HepG2 (cell line): ENCODE measurements around the gene CDH1. TPM values are rescaled to one million over a fixed set of nuclear protein-coding genes. Genes with fewer than 3 reads are reported as not detected.
A peak's percentile ranks its signal among the peaks of the same experiment; 100 is the strongest.

Experiments used
- FOSL2 ChIP-seq: sonication (generic); formaldehyde crosslinking; IDR thresholded peaks from 2 replicates; pipeline ENCODE4 v1.4.0; 2020; ENCODE audit warnings: missing genetic modification reagents
- POGZ ChIP-seq: sonication (generic); formaldehyde crosslinking; IDR thresholded peaks from 2 replicates; pipeline ENCODE4 v1.4.0; 2020; ENCODE audit warnings: mild to moderate bottlenecking, missing genetic modification reagents
- RCOR2 ChIP-seq: IDR thresholded peaks from 2 replicates; pipeline ENCODE4 v1.6.1; 2016; ENCODE audit warnings: missing biosample characterization, missing genetic modification reagents
- SATB2 ChIP-seq: sonication (generic); formaldehyde crosslinking; IDR thresholded peaks from 2 replicates; pipeline ENCODE4 v1.5.0; 2020; ENCODE audit warnings: missing genetic modification reagents
- SIX4 ChIP-seq: sonication (generic); formaldehyde crosslinking; IDR thresholded peaks from 2 replicates; pipeline ENCODE4 v1.4.0; 2020; ENCODE audit warnings: missing genetic modification reagents
- SOX5 ChIP-seq: IDR thresholded peaks from 2 replicates; pipeline ENCODE4 v1.6.1; 2016; ENCODE audit warnings: borderline replicate concordance
- ZNF207 ChIP-seq: fragments of 450-650 bp; IDR thresholded peaks from 2 replicates; pipeline ENCODE4 v1.6.1; 2016; ENCODE audit warnings: antibody characterized with exemption, borderline replicate concordance
- ZNF264 ChIP-seq: sonication (generic); formaldehyde crosslinking; IDR thresholded peaks from 2 replicates; pipeline ENCODE4 v1.4.0; 2020; ENCODE audit warnings: missing genetic modification reagents
- ZNF569 ChIP-seq: sonication (generic); formaldehyde crosslinking; IDR thresholded peaks from 2 replicates; pipeline ENCODE4 v1.5.0; 2020; ENCODE audit warnings: mild to moderate bottlenecking, missing genetic modification reagents, moderate library complexity, borderline replicate concordance
- ZNF746 ChIP-seq: sonication (generic); formaldehyde crosslinking; IDR thresholded peaks from 2 replicates; pipeline ENCODE4 v1.8.0; 2022; ENCODE audit warnings: mild to moderate bottlenecking, missing genetic modification reagents
- polyA plus RNA-seq, 8 experiments: library from polyadenylated mRNA; depleted of rRNA in 3 of 8; stranded (reverse) in 7 of 8; unstranded in 1 of 8; fragments of >200 nt; fragmentation: Illumina TruSeq in 4 of 8; extraction: Trizol in 4 of 8; gene quantifications; 2 replicates each; pipeline versions ENCODE4 v1.2.1 to v1.2.3, GENCODE V29; 2011 to 2016; ENCODE audit warnings: low read depth in 4 of 8, missing spikeins in 1 of 8, mixed read lengths in 1 of 8; ENCODE audit not compliant: insufficient read depth in 1 of 8
- total RNA-seq, 5 experiments: library from RNA; depleted of rRNA; stranded (reverse); fragments of >200 nt; fragmentation: Illumina TruSeq; extraction: Trizol; gene quantifications; 2 replicates each; pipeline ENCODE4 v1.2.3, GENCODE V29; 2016; ENCODE audit warnings: low read depth in 1 of 5
- TF ChIP-seq, protein P1 (sequence below): sonication (generic); formaldehyde crosslinking; IDR thresholded peaks from 2 replicates; pipeline ENCODE4 v1.8.0; 2022; ENCODE audit warnings: mild to moderate bottlenecking, missing genetic modification reagents, moderate library complexity
- TF ChIP-seq, protein P2 (sequence below): IDR thresholded peaks from 2 replicates; pipeline ENCODE4 v1.6.1; 2016; ENCODE audit warnings: low read depth, borderline replicate concordance
- TF ChIP-seq, protein P3 (sequence below): sonication (generic); formaldehyde crosslinking; IDR thresholded peaks from 2 replicates; pipeline ENCODE4 v1.4.0; 2020; ENCODE audit warnings: missing genetic modification reagents
- TF ChIP-seq, protein P4 (sequence below), 2 experiments: sonication (generic) in 1 of 2; formaldehyde crosslinking in 1 of 2; IDR thresholded peaks; 2 replicates each; pipeline versions ENCODE4 v1.5.1 to v1.6.1; 2011 to 2020; ENCODE audit warnings: borderline replicate concordance in 1 of 2, low read depth in 1 of 2, low read length in 1 of 2, mild to moderate bottlenecking in 1 of 2, missing genetic modification reagents in 1 of 2, moderate library complexity in 1 of 2
- TF ChIP-seq, protein P5 (sequence below): sonication (generic); formaldehyde crosslinking; IDR thresholded peaks from 2 replicates; pipeline ENCODE4 v1.8.1; 2023; ENCODE audit warnings: mild to moderate bottlenecking, missing genetic modification reagents
- TF ChIP-seq, protein P6 (sequence below): IDR thresholded peaks from 2 replicates; pipeline ENCODE4 v1.6.1; 2016; ENCODE audit warnings: mild to moderate bottlenecking, missing biosample characterization, missing genetic modification reagents
- TF ChIP-seq, protein P7 (sequence below): sonication (generic); formaldehyde crosslinking; conservative IDR thresholded peaks from 2 replicates; pipeline ENCODE4 v1.8.1; 2023; ENCODE audit warnings: missing genetic modification reagents
- TF ChIP-seq, protein P8 (sequence below): sonication (generic); formaldehyde crosslinking; IDR thresholded peaks from 2 replicates; pipeline ENCODE4 v1.4.0; 2020; ENCODE audit warnings: missing genetic modification reagents, mild to moderate bottlenecking, borderline replicate concordance

Gene CDH1
- total and polyA plus RNA-seq, 2 of the 13 experiments (the other 11 are each of a cell fraction or from before 2014, with no cell fraction given) = 0.95 to 9.8 TPM

DNA sequence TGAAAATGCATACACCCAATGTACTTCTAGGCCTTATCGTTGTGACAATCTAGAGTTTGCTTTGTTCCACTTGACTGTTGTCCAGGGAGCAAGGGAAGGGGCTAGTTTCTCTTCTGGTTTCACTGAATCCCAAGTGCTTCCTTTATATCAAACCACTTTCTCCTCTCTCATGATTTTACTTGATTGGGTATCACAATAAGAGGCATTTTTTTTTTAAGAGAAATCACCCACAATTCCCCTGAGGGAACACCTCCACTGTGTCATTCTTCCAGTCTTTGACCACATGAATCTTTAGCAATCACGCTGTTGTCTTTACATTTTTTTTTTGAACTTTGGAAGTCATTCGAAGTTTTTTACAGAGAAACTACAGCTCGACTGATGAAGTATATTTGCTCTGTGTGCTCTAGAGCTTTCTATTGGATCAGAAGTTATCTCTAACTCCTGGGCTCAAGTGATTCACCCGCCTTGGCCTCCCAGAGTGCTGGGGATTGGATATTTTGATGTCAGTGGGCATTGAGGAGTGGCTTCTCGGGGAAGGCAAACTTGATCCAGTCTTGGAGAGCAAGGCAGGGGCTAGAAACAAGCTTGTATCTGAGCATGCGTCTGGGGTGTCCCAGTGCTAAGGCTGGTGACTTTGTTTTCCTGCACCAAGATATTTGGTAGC lies 3.0 kb downstream of the CDH1 start (continued):
- TF ChIP-seq, protein P1, sequence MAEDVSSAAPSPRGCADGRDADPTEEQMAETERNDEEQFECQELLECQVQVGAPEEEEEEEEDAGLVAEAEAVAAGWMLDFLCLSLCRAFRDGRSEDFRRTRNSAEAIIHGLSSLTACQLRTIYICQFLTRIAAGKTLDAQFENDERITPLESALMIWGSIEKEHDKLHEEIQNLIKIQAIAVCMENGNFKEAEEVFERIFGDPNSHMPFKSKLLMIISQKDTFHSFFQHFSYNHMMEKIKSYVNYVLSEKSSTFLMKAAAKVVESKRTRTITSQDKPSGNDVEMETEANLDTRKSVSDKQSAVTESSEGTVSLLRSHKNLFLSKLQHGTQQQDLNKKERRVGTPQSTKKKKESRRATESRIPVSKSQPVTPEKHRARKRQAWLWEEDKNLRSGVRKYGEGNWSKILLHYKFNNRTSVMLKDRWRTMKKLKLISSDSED (CRISPR knock-in tag) = no peak
- peak; percentile 85 for TF ChIP-seq FOSL2 (CRISPR knock-in tag)
- TF ChIP-seq, protein P2, sequence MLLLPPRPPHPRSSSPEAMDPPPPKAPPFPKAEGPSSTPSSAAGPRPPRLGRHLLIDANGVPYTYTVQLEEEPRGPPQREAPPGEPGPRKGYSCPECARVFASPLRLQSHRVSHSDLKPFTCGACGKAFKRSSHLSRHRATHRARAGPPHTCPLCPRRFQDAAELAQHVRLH (CRISPR knock-in tag) = 0 out of 2 replicates have a peak, but pooled peaks have one; percentile 24
- TF ChIP-seq RCOR2 (CRISPR knock-in tag) = peak; percentile 11; the same call in 1 of the 2 replicates
- TF ChIP-seq, protein P3, sequence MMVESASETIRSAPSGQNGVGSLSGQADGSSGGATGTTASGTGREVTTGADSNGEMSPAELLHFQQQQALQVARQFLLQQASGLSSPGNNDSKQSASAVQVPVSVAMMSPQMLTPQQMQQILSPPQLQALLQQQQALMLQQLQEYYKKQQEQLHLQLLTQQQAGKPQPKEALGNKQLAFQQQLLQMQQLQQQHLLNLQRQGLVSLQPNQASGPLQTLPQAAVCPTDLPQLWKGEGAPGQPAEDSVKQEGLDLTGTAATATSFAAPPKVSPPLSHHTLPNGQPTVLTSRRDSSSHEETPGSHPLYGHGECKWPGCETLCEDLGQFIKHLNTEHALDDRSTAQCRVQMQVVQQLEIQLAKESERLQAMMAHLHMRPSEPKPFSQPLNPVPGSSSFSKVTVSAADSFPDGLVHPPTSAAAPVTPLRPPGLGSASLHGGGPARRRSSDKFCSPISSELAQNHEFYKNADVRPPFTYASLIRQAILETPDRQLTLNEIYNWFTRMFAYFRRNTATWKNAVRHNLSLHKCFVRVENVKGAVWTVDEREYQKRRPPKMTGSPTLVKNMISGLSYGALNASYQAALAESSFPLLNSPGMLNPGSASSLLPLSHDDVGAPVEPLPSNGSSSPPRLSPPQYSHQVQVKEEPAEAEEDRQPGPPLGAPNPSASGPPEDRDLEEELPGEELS (CRISPR knock-in tag) = peak; percentile 27; the same call in 1 of the 2 replicates
- no peak for TF ChIP-seq ZNF746 (CRISPR knock-in tag)
- no peak for TF ChIP-seq ZNF207
- peak; percentile 23; the same call in 1 of the 2 replicates for TF ChIP-seq ZNF264 (CRISPR knock-in tag)
- no peak for TF ChIP-seq SOX5
- 0 out of 2 replicates have a peak, but pooled peaks have one; percentile 11 for TF ChIP-seq POGZ (CRISPR knock-in tag)
- TF ChIP-seq SATB2 (CRISPR knock-in tag) = 0 out of 2 replicates have a peak, but pooled peaks have one; percentile 26
- TF ChIP-seq, protein P4, sequence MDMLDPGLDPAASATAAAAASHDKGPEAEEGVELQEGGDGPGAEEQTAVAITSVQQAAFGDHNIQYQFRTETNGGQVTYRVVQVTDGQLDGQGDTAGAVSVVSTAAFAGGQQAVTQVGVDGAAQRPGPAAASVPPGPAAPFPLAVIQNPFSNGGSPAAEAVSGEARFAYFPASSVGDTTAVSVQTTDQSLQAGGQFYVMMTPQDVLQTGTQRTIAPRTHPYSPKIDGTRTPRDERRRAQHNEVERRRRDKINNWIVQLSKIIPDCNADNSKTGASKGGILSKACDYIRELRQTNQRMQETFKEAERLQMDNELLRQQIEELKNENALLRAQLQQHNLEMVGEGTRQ (IDR thresholded peaks at IDR 0.05; ENCODE audit: low read depth, low read length) = no peak
- TF ChIP-seq, protein P4 (CRISPR knock-in tag; IDR thresholded peaks at IDR 0.05; ENCODE audit: borderline replicate concordance) = no peak
- TF ChIP-seq, protein P5, sequence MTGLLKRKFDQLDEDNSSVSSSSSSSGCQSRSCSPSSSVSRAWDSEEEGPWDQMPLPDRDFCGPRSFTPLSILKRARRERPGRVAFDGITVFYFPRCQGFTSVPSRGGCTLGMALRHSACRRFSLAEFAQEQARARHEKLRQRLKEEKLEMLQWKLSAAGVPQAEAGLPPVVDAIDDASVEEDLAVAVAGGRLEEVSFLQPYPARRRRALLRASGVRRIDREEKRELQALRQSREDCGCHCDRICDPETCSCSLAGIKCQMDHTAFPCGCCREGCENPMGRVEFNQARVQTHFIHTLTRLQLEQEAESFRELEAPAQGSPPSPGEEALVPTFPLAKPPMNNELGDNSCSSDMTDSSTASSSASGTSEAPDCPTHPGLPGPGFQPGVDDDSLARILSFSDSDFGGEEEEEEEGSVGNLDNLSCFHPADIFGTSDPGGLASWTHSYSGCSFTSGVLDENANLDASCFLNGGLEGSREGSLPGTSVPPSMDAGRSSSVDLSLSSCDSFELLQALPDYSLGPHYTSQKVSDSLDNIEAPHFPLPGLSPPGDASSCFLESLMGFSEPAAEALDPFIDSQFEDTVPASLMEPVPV = no peak
- no peak for TF ChIP-seq ZNF569 (CRISPR knock-in tag)
- TF ChIP-seq, protein P6, sequence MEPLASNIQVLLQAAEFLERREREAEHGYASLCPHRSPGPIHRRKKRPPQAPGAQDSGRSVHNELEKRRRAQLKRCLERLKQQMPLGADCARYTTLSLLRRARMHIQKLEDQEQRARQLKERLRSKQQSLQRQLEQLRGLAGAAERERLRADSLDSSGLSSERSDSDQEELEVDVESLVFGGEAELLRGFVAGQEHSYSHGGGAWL = no peak
- TF ChIP-seq, protein P7, sequence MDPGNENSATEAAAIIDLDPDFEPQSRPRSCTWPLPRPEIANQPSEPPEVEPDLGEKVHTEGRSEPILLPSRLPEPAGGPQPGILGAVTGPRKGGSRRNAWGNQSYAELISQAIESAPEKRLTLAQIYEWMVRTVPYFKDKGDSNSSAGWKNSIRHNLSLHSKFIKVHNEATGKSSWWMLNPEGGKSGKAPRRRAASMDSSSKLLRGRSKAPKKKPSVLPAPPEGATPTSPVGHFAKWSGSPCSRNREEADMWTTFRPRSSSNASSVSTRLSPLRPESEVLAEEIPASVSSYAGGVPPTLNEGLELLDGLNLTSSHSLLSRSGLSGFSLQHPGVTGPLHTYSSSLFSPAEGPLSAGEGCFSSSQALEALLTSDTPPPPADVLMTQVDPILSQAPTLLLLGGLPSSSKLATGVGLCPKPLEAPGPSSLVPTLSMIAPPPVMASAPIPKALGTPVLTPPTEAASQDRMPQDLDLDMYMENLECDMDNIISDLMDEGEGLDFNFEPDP (CRISPR knock-in tag) = no peak
- TF ChIP-seq, protein P8, sequence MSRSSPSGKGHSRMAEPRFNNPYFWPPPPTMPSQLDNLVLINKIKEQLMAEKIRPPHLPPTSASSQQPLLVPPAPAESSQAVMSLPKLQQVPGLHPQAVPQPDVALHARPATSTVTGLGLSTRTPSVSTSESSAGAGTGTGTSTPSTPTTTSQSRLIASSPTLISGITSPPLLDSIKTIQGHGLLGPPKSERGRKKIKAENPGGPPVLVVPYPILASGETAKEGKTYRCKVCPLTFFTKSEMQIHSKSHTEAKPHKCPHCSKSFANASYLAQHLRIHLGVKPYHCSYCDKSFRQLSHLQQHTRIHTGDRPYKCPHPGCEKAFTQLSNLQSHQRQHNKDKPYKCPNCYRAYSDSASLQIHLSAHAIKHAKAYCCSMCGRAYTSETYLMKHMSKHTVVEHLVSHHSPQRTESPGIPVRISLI = peak; percentile 97
- no peak for TF ChIP-seq SIX4
